Activated naive CD4-positive, alpha-beta T cell treated with Interleukin-2 at 50 U/mL for 16 hours (primary cell): ENCODE data around the gene PODXL.
"Not testable (repeated sequence)": the region's sequence is repeated elsewhere in the genome, so short reads cannot be mapped to it uniquely, and the experiment has no call there.

ENCODE experiments used
- DNase-seq: peaks from one replicate; pipeline ENCODE4 v3.0.0-alpha.2; 2020

Gene PODXL

GRCh38 chr7:131507592-131508331 is 48.7 kb downstream of the PODXL start:
- DNase-seq: peak; percentile 84

GRCh38 chr7:131506597-131506996 is 49.8 kb downstream of the PODXL start:
- no peak for DNase-seq

- DNase-seq: no peak
Observed at GRCh38 chr7:131505636-131506557, 50.5 kb downstream of the PODXL start.

GRCh38 chr7:131505037-131505620 is 51.3 kb downstream of the PODXL start:
- not testable (repeated sequence) for DNase-seq

DNA sequence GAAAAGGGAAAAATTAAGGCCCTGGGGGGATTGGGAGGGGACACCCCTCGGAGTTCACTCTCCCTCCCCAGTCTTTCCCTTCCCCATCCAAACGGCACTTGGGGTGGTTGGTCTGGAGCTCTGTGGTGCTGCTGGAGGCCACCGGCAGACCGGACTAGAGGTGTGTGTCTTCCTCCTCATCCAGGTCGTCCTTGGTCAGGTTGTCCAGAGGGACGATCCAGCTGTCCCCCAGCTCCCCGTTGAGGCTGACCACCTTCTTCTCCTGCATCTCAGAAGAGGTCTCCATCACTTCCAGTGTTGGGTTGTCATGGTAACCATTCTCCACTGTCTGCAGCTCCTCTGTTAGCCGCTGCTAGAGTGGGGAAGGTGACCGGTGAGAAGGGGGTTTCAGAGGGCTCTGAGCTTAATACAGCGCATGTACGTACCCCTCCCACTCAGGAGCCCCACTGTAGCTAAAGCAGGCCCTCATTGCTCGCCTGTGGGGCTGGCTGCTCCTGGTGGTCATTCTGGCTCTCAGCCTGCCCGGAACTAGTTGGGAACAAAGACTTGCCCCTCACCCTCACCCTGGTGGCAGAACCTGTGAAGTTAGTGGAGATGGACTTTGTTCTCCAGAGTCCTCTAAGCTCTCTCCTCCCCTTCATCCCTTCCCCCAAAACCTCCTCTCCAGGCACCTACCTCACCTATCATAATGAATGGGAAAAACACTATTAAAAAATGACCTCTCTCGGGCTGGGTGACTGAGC is 52.1 kb downstream of the PODXL start:
- DNase-seq: no peak

DNA sequence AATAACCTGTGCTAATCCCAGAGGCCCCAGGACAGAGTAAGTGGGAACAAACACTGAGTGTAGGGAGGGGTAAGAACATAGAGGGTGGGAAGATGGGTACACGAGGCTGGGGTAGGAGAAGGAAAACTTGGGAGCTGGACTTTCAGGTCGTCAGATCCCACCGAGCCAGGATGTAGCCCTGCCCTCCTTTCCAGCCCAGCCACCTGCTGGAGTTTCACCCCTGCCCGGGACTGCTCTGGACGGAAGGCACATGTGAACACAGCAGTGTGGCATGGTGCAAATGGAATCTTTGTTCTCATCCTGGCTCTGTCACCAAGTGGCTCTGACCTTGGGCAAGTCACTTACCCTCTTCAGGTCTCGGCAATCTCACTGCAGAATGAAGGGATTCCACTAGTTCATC is 52.8 kb downstream of the PODXL start:
- DNase-seq: no peak

DNA sequence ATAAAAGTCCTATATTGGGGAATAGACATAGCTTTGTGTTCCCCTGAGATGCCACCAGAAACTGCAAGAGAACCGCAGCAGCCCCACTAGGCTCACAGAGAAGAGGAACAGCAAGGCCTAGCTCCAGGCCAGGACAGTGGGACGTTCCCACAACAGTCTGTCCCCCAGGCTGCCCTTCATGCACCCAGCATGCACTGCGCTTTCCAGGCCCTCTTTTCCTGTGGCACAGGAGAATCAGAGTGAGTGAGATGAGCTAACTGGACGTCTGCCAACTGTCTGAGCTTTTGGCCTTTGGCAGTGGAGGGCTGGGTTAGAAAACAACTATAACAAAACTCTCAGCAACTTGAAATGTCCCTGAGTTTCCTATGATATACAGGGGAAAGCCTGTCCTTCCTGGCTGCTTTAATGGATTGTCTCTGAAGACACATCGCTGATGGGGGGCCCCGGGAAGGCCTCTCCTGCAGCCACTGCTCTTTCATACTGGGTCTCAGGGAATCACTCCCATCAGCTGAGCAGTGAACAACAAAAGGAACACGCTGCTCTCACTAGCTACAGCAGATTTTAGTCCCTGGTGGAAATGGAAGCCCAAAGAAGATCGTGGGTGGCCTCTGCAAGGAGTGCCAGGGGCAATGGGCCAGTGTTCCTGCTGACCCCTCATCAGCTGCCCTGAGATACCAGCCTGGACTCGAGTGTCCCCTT is 53.5 kb downstream of the PODXL start:
- no peak for DNase-seq

DNA sequence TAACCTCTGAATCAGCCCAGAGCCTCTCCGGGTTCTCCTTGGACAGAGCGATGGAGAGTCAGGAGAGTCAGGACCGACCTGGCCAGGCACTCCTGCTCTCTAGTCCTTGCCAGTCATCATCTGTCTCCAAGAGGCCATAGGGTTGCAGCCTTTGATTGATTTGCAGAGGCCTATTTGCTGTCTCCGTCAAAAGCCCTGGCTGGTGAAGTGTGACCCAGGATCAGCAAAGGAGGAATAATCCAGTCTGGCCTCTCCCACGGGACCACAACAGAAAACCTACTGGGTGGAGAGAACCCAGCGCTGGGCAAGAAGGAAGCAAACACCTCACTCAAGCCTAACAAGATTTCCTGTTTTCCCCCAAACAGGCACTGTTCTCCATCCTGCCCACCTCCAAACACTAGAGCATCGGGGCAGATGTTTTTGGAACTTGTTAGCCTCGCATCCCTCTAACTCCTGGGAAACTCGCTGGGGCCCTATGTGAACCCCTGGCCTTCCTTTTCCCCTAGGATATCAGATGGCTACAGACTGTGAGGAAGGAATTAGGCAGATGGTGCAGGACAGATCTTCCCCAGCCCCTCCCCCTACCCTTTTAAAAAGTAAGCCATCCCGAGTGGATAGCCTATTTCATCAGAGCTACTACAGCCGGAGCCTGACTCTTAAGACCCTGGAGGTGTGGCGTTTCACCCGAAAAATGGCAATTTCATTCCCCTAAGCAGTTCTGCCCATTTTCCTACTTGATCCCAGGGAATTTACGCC is 54.3 kb downstream of the PODXL start:
- no peak for DNase-seq

DNA sequence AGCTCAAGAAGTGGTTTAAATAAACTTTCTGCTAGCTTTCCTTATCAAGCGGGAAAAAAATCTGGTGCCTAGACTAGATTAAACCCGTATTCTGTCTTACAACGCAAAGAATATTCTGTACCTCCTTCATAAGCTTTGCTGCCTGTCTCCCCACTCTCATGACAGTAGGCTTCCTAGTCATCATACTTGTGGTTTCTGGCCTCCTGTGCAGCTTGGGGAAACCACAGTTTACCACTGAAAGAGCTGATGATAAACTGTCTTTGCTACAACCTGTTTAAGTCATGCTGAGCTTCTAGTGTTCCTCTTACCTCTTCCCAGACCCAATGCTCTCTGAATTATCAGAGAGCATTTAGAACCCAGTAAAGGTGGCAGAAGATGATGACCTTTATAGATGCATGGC is 55.0 kb downstream of the PODXL start:
- peak; percentile 49 for DNase-seq

DNA sequence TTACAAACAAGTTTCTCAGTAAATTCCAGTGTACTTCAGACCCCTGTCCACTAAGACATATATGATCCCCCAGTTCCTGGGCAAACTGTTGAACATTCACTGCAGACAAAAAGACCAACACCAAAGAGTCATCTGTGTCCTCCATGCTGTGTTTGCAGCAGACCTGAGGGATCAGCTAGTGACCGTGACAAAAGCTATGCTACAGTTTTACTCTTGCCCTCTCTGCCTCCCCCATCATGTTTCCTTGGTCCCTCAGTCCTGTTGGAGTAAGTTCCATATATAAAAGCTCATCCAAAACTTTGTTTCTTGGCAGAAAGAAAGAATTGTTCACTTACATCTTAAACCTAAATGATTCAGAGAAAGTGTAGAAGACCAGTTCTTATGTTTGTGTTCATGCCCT is 56.1 kb downstream of the PODXL start:
- DNase-seq: no peak

DNA sequence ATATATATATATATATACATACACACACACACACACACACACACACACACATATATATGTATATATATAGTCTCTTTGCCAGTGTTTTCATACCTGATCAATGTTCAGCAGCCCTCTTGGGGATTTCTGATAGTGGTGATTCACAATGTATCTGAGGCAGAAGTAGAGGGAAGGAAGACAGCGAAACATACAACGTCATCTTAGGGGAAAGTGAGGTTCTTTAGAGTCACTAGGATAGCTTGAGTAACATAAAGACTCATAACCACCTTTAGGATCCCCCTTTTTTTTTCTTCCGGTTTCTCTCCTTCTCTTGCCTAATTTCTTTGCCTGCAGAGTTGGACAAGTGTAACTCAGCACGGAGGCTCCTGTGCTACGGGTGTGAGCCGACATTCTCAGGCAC is 56.6 kb downstream of the PODXL start:
- no peak for DNase-seq

DNA sequence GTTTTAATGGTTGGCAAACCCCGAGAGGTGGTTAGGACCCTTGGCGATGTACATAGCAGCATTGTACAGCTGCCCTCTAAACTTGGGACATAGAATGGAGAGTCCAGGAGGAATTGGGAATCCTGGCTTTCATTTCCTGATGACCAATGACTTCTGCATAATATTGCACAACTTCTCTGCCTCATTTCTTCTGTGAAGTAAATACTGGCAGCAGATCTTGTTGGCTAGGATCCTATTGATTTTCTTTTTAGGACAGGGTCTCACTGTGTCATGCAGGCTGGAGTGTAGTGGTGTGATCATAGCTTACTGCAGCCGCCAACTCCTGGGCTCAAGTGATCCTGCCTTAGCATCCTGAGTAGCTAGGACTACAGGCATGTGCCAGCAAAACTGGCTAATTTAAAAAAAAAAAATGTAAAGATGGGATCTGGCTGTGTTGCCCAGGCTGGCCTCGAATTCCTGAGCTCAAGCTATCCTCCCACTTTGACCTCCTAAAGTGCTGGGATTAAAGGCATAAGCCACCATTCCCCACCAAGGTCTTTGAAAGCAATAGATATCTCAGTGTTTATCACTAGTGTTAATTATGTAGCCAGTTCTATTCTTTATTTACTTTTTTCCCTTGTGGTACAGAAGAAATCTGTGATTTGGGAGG is 58.1 kb downstream of the PODXL start:
- no peak for DNase-seq

DNA sequence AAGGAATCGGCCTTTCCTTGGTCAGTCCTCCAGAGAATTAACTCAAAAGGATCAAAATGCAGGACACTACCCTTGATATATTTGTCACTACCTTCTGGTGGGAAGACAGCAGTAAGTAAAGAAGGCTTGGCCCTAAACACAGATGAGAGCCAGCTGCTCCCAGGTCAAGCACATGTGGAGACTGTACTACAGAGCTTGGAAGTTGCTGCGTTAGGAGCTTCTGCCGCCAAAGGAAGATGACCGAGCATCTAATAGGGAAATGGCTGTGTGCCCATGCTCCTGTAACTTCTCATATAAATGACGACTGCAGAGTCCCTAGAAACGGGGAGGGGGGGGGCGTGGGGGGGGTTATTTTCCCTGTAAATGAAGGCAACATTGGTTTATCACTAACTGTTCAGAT is 59.0 kb downstream of the PODXL start:
- no peak for DNase-seq

DNA sequence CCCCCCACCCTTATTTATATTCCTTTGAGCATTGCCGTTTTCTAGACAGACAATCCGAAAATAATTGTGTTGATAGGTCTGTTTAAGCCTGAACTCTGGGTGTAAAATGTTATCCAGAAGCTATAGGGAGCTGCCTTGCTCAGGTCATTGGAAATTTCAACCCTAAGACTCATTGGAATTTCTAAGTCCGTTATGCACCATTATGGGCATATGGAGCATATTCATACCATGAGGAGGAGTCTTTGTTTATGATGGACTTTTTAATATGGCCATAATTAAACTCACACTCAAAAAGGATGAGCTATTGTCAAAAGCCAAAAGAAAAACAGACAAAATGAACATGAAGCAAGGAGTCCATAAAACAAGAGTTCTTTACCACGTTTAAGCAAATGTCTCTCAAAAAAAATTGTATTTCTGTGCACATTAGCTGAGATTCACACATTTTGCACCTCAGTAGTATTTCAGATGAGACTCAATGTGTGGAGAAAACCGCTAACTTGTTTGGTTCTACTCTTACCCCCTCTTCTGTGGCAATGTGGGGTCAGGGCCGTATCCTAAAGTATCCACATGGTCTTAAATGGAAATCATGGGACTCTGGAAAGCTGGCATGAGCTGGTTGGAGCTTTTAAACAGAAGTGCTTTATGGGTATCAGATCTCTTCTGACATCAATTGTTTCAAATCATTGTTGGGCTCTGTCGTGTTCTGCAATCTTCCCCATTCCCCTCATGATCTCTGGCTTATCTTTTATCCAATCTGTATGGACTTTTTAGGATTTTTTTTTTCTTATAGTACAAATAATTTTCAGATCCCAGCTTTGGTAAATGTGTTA is 60.5 kb downstream of the PODXL start:
- no peak for DNase-seq

DNA sequence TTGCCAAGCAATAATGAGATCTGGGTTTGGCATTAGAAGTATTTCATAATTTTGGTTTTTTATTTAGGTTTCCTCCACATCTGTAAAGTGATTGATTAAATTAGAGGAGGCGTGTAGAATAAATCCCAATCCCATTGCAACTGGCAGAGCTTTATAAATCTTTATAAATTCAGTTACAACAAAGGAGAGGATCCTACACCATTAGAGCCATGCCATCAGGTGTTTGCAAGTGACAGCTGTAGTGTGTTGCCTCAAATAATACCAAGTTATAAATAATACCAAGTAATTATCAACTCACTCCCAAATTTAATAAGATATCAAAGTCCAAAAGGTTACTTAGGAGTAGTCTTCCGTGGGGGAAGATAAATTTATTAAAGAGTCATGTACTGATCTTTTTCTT is 62.2 kb downstream of the PODXL start:
- no peak for DNase-seq

DNA sequence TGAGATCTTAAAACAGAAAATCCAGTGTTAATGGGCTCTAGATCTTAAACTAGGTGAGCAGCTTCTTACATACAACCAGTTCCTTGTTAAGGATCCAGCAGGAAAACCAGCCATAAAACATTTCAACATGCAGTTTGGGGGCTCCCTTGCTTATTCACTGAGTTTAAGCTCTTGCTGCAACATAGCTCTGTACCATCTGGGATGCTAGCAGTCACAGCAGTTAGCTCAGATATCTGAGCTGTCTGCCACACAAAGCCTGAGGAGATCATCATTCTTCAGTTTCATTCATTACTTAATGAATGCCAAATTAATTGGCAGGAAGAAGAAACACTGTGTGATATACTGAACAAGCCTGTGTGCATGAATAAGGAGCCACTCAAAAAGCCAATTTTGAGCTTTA is 62.8 kb downstream of the PODXL start:
- DNase-seq: no peak

GRCh38 chr7:131493081-131493480 is 63.3 kb downstream of the PODXL start:
- DNase-seq: no peak

DNA sequence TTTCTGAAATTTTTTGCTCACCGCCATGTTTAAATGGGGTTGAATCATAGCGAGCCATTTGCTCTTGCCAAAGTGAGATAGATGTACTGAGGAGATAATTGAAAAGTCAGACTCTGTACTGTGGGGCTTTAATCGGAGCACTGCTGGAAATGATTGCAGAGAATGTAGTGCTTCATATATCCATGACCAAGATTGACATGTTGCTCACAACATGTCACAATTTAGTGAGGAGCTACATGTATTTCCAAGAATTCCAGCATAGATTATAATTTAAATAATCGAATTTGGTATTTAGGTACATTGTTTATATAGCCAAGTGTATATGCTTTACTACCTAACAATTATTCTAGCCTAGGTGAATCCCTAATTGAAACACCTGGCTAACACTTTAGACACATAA is 66.5 kb downstream of the PODXL start:
- DNase-seq: no peak

DNA sequence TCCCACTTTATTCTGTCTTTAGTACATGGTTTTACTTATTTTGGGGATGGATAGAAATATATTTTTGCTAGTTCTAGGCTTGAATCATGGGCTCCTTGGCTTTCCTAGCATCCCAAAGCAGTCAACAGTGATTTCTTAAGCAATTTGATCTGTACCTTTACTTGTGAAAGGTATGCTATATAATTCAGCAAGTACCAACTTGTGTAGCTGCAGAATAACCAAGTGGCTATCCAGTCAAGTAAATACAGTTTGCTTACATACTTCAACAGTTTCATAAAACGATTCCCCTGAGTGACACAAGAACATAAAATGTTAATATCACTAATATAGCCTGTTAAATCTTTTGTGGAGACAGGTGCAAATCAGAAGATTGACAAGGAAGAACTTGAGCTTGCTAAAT is 67.2 kb downstream of the PODXL start:
- no peak for DNase-seq

DNA sequence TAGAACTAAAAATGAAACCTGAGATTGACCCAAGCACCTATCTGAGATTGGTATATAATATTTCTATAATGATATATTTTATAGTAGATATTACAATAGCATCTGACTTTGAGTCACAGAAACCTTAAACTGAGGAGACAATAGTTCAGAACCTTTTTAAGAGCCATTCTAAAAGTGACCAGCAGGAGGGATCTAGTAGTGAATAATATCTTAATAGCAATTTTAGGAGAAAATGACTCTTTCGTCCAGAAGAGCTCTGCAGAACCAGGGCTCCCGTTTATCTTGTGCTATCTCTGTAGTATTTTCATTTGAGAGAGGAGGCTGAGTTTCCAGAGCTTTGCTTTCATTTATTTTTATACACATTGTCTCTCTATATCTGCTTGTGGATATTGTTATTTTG is 68.1 kb downstream of the PODXL start:
- no peak for DNase-seq
